ENCODE results near the gene ZBTB20. TPM values are rescaled to one million over a fixed set of nuclear protein-coding genes. Genes with fewer than 3 reads are reported as not detected.

Gene ZBTB20
- total and polyA plus RNA-seq, 7 donors, result 0.40 to 74.9 (median 41.7) TPM

DNA sequence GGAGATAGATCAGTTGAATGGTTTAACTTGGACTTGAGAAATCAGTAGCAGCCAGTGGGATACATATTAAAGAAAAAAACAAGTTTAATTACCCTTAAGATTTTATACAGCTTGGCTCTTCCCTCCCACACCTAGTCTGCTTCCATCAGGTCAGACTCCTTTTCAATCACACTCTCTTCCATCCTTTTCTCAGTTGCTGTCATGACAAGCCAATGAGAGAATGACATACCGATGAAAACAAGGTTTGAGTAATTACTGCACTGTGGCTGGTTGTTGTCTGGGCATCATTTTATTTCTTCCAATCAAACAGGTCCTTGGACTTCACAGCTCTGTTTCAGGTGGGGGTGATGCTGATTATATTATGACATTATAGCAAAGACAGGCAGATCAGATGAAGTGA, 424.6 kb downstream of the ZBTB20 start:
- H3K4me1 ChIP-seq, result peaks cover 14% of the 10 kb centered on the region
- H3K27me3 ChIP-seq (ENCODE audit: insufficient read depth in 3 of 3, low read length in 2 of 3), result no peaks in the 10 kb centered on the region
- no peak overlapping the region for H3K27ac ChIP-seq
- no peak overlapping the region for H3K4me3 ChIP-seq
- 78 to 93% (median 79%) methylated on average over 1 of the region's 1 CpG for WGBS, 3 donors
- intact Hi-C loops (cut with DNase I), result no loop called here
- H3K36me3 ChIP-seq (ENCODE audit: insufficient read depth in 1 of 2, low read depth in 1 of 2), result no peaks in the 10 kb centered on the region
- no peaks in the 10 kb centered on the region for H3K9me3 ChIP-seq
- ATAC-seq (no peak), DNase-seq (no peak)
- TF ChIP-seq, protein P1, sequence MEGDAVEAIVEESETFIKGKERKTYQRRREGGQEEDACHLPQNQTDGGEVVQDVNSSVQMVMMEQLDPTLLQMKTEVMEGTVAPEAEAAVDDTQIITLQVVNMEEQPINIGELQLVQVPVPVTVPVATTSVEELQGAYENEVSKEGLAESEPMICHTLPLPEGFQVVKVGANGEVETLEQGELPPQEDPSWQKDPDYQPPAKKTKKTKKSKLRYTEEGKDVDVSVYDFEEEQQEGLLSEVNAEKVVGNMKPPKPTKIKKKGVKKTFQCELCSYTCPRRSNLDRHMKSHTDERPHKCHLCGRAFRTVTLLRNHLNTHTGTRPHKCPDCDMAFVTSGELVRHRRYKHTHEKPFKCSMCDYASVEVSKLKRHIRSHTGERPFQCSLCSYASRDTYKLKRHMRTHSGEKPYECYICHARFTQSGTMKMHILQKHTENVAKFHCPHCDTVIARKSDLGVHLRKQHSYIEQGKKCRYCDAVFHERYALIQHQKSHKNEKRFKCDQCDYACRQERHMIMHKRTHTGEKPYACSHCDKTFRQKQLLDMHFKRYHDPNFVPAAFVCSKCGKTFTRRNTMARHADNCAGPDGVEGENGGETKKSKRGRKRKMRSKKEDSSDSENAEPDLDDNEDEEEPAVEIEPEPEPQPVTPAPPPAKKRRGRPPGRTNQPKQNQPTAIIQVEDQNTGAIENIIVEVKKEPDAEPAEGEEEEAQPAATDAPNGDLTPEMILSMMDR (IDR thresholded peaks at IDR 0.05), result no peak

DNA sequence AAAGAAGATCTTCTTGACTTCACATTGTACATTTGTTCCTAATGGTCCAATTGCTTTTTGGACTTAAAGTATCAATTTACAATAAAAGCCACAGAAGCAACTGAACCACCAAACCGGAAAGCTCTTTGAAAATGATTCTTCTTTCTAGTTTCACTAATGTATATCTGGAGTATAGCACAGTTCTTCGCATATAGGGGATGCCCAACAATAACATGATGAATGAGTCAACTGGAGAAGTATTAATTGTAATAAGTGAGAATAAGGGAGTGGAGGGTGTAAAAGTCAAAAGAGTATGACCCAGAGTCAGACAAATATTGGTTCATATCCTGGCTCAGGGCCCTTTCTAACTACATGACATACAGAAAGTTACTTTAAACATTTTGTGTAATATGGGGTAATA, 425.2 kb downstream of the ZBTB20 start:
- intact Hi-C loops (cut with DNase I), result no loop called here

DNA sequence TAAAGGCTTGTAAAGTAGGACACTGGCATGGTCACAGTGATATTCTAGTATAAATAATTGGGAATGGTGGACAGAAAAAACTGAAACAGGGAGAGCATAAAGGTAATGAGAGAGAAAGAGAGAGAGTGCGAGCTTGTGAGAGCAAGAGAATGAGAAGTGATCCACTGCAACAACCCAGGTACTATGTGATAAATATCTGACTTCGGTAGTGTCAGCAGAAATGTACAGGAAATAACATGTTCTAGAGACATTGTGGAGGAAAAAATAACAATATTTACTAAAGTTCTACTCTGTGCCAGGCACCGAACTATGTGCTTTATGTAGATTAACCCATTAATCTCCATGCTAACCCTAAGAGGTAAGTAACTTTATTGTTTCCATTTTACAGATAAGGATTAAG, 425.9 kb downstream of the ZBTB20 start:
- H3K4me3 ChIP-seq, result no peak overlapping the region
- H3K27me3 ChIP-seq (ENCODE audit: insufficient read depth in 3 of 3, low read length in 2 of 3), result no peaks in the 10 kb centered on the region
- peak overlapping the region; percentile 40 for H3K27ac ChIP-seq
- TF ChIP-seq, protein P1 (IDR thresholded peaks at IDR 0.05), result no peak
- ATAC-seq (peak in 1 of 4 donors; percentile 9), DNase-seq (no peak)
- peaks cover 25% of the 10 kb centered on the region for H3K4me1 ChIP-seq
- WGBS, 3 donors, result 57 to 70% (median 65%) methylated on average over 3 of the region's 3 CpGs
- intact Hi-C loops (cut with DNase I), result no loop called here
- H3K36me3 ChIP-seq (ENCODE audit: insufficient read depth in 1 of 2, low read depth in 1 of 2), result no peaks in the 10 kb centered on the region
- no peaks in the 10 kb centered on the region for H3K9me3 ChIP-seq

More for the DNA sequence above, 425.2 kb downstream of the ZBTB20 start:
- Histone ChIP-seq H3K9me3 (no peaks in the 10 kb centered on the region), H3K36me3 (ENCODE audit: insufficient read depth in 1 of 2, low read depth in 1 of 2) (no peaks in the 10 kb centered on the region), H3K4me1 (peaks cover 19% of the 10 kb centered on the region), H3K27ac (no peak overlapping the region), H3K27me3 (ENCODE audit: insufficient read depth in 3 of 3, low read length in 2 of 3) (no peaks in the 10 kb centered on the region), H3K4me3 (no peak overlapping the region)
- TF ChIP-seq, protein P1 (IDR thresholded peaks at IDR 0.05), result no peak
- WGBS, 3 donors, result 92 to 96% (median 93%) methylated on average over 2 of the region's 2 CpGs
- DNase-seq, result no peak
- no peak for ATAC-seq

DNA sequence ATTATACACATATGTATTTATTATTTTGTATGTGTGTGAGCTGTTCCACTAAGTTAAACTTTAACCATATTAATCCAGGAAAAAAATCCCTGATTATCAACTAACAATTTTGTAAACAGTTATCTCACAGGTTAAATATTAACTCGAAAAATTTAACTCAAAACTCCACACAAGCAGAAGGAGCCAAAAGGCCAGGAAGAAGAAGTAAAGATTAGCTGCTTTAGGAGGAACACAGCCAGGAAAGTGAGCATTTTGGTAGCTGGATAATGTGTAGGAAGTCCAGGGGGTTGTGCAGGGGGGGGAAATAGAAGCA, 428.2 kb downstream of the ZBTB20 start:
- Histone ChIP-seq H3K4me1 (peaks cover 43% of the 10 kb centered on the region), H3K9me3 (no peaks in the 10 kb centered on the region), H3K36me3 (ENCODE audit: insufficient read depth in 1 of 2, low read depth in 1 of 2) (no peaks in the 10 kb centered on the region), H3K27me3 (ENCODE audit: insufficient read depth in 3 of 3, low read length in 2 of 3) (no peaks in the 10 kb centered on the region), H3K4me3 (no peak overlapping the region), H3K27ac (peak overlapping the region; percentile 48)
- ATAC-seq, result no peak
- 29 to 54% (median 38%) methylated on average over 1 of the region's 1 CpG for WGBS, 3 donors
- intact Hi-C loops (cut with DNase I), result no loop called here
- no peak for DNase-seq
- TF ChIP-seq, protein P1 (IDR thresholded peaks at IDR 0.05), result no peak

Data from psoas muscle (tissue), 8 donors.